Stimulated activated CD8-positive, alpha-beta memory T cell treated with anti-CD3 and anti-CD28 coated beads, Interleukin-12 subunit alpha, Interleukin-12 subunit beta, amount 100 ng/mL, for 24 hours (primary cell): Measurements from ENCODE around the gene MAMSTR.

Experiments
- DNase-seq: peaks from one replicate; pipeline ENCODE4 v3.0.0-alpha.2; 2020; ENCODE audit errors: extremely low read depth

Gene MAMSTR

GRCh38 chr19:48746738-48747575 is 27.4 kb upstream of the MAMSTR start, which contains the start of gene IZUMO1:
IZUMO1 (minus strand) TSS chr19:48746909; CDS start chr19:48745859, 1,050 bp downstream.
- DNase-seq = no peak

GRCh38 chr19:48746110-48746509 is 26.6 kb upstream of the MAMSTR start:
- DNase-seq = no peak

DNA sequence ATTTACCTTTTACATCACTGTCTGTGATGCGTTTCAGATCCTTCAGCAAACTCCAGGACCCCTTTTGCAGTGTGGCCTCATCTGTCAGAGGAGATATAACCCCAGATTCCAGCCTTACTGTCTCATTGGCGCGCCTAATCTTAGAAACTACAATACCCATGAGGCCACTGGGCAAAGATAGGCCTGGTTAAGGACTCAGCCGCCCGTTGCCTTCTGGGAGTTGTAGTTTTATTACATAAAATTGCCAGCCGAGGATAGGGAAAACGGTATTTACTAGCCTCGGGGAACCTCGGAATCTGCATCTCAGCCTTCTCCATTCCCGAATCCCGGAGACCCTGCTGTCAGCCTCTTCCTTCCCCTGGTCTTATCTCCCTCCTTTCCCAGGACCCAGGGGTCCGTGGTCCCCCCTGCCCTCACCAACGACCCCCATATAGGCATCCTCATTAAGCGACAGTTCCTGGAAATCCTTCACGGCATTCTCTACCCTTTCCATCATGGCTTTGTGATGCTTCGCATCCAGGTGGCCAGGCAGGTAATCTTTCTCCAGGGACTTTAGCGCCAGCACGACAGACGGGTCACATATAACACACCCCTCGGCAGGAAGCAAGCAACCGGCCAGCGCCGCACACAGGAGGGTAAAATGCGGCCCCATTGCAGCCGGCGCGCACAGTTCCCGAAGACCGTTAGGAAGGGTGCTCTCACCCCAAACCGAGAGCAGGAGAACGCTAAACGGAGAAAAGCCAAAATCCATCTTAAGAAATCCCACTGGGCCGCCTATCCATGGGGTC is 25.9 kb upstream of the MAMSTR start:
- DNase-seq = no peak

DNA sequence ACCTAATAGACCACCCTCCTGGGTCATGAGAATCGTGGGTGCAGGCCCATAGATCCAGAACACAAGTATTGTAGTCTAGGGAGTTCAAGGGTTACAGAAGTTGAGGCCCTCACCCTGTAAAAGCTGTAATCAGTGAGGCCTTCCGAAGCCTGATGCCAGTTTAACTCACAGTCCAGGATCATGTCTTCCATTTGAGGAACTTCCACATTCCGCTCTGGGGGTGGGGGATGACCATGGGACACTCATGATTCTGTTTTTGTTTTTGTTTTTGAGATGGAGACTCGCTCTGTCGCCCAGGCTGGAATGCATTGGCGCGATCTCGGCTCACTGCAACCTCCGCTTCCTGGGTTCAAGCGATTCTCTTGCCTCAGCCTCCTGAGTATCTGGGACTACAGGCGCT is 22.6 kb upstream of the MAMSTR start:
- no peak for DNase-seq

- no peak for DNase-seq
These were observed 21.8 kb upstream of the MAMSTR start for GRCh38 chr19:48741129-48741999.

DNA sequence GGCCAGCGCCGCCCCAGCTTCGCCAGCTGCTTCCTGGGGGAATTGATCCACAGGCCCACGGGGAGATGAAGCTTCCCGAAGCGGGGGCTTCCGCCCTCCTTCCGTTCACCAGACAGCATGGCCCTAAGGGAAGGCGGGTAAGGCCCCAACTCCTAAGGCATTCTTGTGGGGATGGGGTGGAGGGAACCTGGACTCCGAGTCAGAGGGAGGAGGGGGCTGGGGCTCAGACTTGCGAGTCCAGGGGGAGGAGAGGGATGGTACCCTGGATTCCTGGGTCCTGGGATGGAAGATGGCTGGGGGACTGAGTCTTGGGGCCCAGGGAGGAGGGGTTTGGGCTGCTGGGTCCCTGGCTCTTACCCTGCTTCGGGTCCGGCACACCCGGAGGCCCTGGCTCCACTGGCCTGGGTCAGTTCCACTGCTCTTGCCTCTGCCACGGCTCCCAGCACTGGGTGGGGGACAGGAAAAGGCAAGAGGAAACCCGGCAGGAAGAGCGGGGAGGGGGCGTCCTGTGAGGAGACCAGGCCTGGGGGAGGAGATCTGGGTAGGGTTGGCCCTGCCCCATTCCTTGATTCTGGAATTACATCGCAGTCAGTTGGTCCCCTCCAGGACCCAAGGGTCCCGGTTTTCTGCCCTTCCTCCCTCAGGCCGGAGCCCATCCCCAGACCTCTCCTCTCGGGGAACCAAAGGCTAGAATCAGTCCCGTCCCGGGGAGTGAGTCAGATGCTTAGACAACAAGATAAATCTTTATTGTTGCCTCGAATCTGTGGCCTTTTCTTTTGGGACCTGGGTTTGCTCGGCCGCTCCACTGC is 20.8 kb upstream of the MAMSTR start, which contains the start of gene RASIP1:
TSS of gene RASIP1 (minus strand) at position 447 of the 809 bp plus-strand sequence. CDS start at position 119, 328 bp downstream.
- no peak for DNase-seq

DNA sequence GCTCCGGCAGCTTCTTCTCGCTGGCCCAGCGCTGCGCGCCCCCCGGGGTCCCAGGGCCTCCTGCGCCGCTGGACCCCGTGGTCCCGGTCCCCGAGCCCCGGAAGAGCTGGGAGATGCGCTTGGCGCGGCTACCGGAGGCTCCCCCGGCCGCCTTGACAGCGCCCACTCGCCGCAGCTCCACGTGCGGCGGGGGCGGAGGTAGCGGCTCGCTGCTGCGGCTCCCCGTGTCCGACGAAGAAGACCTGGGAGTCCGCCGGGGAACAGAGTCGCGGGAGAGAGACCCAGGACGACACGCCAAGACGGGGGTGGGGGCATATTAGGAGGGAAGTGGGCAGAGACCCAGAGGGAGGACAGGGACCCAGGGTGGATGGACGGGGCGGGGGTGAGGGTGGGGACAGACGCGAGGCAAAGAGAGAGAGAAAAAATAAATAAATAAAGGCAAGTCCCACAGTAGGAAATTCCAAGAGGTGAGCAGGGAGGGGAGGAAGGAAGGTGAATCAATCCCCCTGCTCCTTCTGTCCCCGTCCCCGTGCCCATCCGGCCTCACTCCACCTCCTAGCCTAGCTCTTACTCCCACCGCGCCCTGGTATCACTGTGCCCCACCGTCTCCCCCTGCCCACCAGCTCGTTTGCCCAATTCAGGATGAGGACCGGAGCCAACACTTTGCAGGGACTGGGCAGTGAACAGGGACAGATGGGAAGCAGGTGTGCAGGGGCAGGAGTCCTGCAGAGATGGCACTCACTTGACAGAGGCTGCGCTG is 20.1 kb upstream of the MAMSTR start:
- no peak for DNase-seq

GRCh38 chr19:48738557-48739403 is 19.3 kb upstream of the MAMSTR start:
- DNase-seq = peak; percentile 79

- no peak for DNase-seq
These were observed 18.0 kb upstream of the MAMSTR start for GRCh38 chr19:48737360-48737998.

DNA sequence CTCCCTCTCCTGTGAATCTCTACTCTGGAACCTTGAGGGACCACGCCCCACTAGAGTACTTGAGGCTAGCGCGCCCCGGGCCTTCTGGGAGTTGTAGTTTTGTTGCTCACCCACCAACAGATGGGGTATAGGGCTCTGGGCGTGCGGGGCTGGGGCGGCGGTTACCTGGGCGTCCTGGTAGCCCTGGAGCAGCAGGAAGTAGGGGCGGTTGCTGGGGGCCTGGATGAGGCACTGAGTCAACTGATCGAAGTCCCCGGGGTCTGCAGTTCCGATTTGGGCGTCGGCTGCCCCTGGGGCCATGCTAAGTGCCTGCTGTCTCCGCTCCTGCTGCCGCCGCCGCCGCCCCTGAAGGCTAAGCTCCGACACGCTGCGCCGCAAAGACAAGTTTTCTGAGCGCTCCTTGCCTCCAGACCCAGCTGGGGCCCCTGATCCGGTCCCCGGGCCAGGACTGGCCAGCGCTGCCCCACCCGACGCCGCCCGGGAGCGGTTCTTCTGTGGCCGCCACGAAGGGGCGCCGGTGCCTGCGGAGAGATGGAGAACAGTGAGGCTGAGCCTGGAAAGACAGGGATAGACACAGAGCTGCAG is 15.6 kb upstream of the MAMSTR start:
- DNase-seq = no peak

DNA sequence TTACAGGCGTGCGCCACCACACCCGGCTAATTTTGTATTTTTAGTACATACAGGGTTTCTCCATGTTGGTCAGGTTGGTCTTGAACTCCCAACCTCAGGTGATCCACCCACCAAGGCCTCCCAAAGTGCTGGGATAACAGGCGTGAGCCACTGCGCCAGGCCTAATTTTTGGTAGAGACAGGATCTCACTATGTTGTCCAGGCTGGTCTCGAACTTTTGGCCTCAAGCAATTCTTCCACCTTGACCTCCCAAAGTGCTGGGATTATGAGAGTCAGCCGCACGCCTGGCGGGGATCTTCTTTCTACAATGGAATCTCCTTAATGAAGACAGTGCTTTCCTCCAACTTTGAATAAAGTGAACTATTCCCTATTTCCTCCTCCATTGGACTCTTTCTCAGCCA is 15.1 kb upstream of the MAMSTR start:
- no peak for DNase-seq

DNA sequence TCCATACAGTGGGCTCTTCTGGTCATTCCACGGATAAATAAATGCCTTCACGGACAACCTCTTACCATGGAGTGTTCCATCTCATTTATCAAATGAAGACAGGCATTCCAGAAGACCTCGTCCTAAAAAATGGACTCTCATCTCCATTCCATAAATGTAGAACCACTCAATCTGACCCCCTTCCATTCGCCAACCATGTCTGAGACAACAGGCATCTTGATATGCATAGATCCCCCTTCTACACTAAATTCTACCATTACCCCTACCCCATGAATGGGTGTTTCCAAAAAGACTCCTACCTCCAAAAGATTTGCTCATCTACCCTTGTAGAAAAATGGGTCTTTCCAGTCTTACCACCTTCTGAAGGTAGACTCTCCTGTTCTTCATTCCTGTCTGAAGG is 11.9 kb upstream of the MAMSTR start:
- no peak for DNase-seq

- no peak for DNase-seq
These were observed 9.6 kb upstream of the MAMSTR start for GRCh38 chr19:48728911-48729664.

- no peak for DNase-seq
These were observed 7.0 kb upstream of the MAMSTR start for GRCh38 chr19:48726556-48726955.

DNA sequence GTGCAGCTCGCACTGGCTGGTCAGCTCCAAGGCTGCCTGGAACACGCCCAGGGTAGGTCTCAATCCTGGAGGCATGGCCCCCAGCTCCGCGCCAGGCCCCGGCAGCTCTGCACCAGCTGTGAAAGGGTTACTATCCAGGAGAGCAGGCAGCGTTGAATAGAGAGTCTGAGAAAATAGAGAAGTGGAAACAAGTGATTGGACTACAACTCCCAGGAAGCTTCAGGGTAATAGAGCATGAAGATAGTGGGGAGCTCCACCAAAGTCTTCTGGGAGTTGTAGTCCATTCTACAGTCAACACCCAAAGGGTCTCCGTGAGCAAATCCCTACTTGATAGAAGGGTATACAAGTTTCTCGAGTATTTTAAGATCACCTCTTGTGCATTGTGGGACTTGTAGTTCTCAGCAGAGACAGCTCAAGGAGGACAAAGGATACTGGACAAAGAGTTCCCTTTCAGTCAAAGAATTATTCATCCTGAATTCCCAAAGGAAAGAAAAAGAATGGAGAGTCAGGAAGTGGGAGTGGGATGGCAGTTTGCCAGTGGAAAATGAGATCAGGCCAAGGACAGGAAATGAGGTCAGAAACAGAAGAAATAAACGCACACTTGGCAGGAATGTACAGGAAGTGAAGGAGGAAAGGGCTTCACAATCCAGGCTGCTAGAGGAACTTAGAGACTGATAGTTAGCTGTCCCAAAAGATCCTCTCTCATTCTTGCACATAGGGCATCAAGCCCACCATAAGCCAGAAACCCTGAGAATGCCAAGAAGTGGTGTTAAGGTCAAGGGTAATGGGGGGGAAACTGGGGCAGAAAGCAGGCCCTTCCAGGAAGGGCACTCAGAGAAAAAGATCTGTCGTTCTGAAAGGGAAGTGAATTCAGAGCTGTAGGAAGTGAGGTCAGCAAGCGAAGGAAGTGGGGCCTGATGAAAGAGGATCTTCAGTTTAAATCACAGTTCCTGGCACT is 5.5 kb upstream of the MAMSTR start:
- no peak for DNase-seq

DNA sequence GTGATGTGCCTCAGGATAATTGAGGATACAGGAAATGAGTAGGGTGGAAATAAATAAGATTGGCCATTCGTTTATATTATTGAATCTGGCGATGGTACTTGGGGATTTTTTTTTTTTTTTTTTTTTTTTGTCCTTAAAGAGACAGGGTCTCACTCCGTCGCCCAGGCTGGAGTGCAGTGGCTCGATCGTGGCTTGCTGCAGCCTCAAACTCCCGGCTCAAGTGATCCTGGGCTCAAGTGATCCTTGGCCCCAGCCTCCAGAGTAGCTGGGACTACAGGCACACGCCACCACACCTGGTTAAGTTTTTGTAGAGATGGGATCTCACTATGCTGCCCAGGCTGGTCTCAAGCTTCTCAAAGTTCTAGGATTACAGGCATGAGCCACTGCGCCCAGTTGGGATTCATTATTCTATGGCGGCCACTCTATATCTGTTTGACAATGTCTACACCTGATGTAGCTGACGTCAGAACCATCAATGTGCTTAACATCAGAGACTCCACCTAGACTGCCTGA is 2.7 kb upstream of the MAMSTR start:
- DNase-seq = no peak
